HG02884 (cell line): ENCODE measurements around the gene FHAD1.
"Not testable (repeated sequence)": the region's sequence is repeated elsewhere in the genome, so short reads cannot be mapped to it uniquely, and the experiment has no call there.

ENCODE experiments used
- ATAC-seq: cut with Tn5 transposase; IDR thresholded peaks from one replicate; pipeline ENCODE4 v1.9.1; 2021; ENCODE audit warnings: mild to moderate bottlenecking, moderate library complexity; ENCODE audit not compliant: unreplicated experiment

FHAD1 gene

GRCh38 chr1:15430787-15431570 lies 184.0 kb downstream of the FHAD1 start:
- ATAC-seq = no peak

DNA sequence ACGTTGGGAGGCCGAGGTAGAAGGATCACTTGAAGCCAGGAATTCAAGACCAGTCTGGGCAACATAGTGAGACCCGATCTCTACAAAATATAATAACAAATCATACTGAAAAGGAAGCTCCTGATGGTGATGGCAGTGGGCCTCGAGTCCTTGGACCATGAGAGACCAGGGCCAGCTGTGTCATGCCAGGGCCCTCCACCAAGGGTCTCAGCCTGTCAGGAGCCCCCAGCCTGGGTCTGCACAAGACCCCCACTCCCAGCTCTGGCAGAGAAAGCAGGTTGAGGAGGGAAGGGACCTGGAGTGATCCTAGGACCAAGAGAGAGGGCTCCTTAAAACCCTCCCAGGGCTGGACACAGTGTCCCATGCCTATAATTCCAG lies 184.5 kb downstream of the FHAD1 start:
- no peak for ATAC-seq

DNA sequence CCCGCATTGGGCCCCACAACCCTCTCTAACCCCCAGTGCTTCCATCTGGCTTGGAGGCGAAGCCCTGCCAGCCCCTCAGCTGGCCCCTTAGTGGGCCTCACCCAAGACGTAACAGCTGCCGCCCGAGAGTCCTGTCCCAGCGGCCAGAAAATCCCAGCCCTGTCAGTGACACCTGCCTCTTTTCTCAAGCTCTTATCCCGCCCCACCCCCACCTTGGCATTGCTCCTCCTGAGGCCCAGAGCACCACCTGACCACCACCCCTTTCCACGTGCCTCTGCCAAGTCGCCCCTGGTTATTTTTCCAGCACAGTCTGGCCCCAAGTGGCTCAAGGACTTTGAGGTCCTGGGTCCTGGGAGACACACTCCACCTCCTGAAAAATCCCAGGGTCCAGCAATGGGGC lies 185.3 kb downstream of the FHAD1 start:
- ATAC-seq = no peak

- ATAC-seq = no peak
These were observed 186.4 kb downstream of the FHAD1 start for GRCh38 chr1:15433471-15433870.

DNA sequence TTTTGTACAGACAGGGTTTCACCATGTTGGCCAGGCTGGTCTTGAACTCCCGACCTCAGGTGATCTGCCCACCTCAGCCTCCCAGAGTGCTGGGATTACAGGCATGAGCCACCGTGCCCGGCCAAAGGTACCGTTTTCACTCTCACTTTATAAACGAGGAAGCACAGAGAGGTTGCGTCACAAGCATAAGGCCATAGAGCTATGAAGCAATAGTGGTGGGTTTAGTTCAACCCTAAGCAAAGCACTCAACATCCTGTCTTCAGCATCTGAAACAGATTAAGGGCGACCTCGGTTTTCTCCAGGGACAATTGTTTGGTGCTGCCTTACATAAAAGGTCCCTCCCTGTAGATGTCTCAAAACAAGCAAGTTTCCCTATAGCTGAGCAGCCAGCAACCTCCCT lies 187.7 kb downstream of the FHAD1 start:
- not testable (repeated sequence) for ATAC-seq

DNA sequence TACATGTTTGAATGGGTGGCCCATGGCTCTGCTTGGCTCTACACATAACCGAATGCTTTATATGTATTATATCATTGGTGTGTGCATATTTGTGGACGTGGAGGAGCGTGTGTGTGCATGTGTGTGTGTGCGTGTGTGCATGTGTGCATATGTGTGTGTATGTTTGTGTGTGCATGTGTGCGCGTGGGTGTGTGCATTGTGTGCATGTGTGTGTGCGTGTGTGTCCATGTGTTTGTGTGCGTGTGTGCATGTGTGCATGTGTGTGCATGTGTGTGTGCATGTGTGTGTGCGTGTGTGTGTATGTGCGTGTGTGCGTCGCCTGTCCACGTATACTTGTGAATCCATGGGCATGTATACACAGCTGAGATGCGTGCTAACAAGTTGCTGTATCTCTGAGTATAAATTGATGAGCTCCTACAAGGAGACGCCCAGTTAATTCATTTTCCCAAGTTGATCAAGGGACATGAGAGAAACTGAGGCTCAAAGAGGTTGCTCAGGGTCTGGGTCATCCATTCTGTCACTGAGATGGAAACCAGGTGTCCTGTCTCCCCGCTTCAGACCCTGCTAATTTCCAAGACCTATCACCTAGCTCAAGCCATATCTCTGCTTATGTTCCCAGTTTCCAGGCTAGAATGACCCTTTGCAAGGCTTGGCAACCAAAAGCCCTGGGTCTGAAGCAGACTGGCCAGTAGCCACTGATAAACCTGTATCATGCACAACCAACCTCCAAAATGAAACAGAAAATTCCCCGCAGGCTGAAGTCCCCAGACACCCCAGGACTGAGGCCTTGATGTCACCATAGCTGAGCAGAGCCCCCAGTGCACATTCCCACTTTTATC lies 188.4 kb downstream of the FHAD1 start:
- ATAC-seq = no peak

DNA sequence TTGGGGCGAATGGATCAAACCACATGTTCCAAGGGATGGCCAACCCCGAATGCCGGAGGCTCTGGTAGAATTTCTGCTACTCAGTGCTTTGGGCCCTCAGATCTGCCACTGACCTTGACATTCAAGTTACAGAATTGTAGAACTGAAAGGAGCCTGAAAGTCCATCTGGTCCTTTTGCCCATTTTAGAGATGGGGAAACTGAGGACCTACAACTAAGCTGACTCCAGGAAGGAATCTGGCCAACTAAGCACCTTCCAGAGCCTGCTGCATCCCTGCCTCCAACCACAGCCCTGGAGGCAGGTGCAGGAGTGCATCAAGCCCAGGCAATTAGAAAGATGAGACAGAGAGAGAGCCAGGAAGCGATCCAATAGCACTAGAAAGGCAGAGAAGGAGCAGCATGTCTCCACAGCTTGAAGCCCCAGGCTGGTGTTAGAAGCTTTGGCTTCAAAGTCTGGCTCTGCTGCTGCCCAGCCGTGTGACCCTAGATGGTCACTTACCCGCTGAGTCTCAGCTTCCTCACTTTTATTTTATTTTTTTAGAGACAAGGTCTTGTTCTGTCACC lies 189.9 kb downstream of the FHAD1 start:
- ATAC-seq = no peak

DNA sequence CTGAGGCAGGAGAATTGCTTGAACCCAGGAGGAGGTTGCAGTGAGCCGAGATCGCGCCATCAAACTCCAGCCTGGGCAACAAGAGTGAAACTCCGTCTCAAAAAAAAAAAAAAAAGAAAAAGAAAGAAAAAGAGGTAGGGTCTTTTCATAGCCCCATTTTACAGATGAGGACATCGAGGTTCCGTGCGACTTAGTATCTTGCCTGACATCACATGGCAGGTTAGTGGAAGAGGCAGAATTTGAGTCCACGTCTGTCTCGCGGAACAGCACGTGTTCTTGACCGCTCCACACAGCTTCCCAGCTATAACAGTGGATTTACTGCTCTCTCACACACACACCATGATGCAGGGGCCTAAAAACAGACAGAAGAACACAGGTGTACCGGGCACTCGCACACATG lies 192.3 kb downstream of the FHAD1 start:
- no peak for ATAC-seq

GRCh38 chr1:15440357-15440756 lies 193.3 kb downstream of the FHAD1 start:
- ATAC-seq = no peak

DNA sequence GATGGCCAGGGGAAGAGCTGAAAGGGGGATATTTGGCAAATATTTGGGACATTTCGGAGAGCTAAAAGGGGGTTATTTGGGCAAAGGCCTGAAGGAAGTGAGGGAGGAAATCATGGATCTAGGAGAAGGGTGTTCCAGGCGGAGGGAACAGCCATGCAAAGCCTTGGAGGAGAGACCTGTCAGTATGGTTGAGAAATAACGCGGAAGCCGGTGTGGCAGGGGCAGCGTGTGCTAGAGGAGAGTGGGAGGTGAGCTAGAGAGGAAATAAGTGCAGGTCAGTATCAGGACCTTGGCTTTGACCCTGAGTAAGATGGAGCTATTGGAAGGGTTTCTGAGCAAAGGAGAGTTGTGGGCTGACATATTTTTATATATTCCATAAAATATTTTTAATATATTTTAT lies 194.2 kb downstream of the FHAD1 start:
- ATAC-seq = no peak

DNA sequence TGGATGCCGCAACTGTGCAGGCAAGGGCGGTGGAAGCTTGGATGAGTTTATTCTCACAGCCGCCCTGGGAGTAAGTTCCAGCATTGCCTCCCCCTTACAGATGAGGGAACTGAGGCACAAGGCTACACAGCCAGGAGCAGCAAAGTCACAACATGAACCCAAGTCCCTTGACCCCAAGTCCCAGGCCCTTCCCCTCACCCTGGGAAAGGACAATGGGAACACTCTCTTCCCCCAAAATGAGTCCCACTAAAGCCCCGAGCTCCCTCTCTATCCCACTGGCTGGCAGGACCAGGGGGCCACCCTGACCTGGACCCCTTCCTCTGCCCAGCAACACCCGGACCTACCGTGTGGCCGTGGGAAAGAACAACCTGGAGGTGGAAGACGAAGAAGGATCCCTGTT lies 195.1 kb downstream of the FHAD1 start:
- no peak for ATAC-seq

DNA sequence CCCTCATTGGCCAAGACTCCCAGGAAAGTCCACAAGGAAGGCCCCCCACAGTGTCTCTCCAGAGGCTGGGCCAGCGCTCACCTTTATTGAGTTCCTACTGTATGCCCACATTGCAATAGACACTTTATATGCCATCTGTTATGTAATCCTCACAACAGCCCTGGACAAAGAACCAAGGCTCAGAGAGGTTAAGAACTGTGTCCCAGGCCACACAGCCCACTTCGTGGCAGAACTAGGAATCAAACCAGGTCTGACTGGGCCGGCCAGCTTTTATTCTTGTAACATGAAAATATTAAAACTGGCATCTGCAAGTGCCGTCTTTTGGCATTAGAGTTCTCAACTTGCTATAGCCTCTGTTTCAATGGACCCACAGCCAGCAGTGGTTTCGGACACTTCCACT lies 195.7 kb downstream of the FHAD1 start:
- no peak for ATAC-seq

DNA sequence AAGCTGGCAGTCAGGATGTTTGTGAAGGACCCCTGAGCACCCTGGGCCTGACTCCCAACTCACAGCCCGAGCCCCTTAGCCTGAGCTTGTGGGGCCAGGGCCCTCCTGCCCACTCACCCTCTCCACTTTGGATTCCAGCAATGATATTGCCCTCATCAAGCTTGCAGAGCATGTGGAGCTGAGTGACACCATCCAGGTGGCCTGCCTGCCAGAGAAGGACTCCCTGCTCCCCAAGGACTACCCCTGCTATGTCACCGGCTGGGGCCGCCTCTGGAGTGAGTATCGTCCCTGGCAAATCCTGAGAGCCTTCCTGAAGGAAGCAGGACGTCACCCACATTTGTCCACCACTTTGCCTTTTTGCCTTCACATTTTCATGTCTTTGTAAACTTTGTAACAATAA lies 196.3 kb downstream of the FHAD1 start:
- no peak for ATAC-seq

- ATAC-seq = no peak
These were observed 197.7 kb downstream of the FHAD1 start for GRCh38 chr1:15444468-15445389.

DNA sequence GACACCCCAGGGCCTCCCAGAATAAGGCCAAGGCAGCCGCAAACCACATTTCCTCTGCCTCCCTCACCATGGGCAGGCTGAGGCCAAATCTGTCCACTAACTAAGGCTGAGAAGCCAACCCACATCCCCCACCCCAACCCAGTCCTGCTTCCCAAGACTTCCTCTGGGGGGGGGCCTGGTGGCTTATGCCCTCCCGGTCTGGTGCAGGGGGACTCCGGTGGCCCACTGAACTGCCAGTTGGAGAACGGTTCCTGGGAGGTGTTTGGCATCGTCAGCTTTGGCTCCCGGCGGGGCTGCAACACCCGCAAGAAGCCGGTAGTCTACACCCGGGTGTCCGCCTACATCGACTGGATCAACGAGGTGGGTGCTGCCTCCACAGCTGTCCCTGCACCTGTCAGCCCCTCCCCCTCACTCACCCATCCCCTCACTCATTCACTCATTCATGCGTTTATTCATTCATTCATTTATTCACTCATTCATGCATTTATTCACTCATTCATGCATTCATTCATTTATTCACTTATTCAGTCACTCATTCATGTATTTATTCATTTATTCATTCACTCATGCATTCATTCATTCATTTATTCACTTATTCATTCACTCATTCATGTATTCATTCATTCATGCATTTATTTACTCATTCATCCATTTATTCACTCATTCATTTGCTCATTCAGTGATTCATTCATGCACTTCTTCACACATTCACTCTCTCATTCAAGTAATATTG lies 198.5 kb downstream of the FHAD1 start:
- no peak for ATAC-seq

- no peak for ATAC-seq
These were observed 199.2 kb downstream of the FHAD1 start for GRCh38 chr1:15446212-15446611.
